Measurements from ENCODE around the gene ARL13A. TPM values are rescaled to one million over a fixed set of nuclear protein-coding genes. Genes with fewer than 3 reads are reported as not detected.

The ARL13A gene
- total RNA-seq, 2 donors from 2014 or later = not detected

DNA sequence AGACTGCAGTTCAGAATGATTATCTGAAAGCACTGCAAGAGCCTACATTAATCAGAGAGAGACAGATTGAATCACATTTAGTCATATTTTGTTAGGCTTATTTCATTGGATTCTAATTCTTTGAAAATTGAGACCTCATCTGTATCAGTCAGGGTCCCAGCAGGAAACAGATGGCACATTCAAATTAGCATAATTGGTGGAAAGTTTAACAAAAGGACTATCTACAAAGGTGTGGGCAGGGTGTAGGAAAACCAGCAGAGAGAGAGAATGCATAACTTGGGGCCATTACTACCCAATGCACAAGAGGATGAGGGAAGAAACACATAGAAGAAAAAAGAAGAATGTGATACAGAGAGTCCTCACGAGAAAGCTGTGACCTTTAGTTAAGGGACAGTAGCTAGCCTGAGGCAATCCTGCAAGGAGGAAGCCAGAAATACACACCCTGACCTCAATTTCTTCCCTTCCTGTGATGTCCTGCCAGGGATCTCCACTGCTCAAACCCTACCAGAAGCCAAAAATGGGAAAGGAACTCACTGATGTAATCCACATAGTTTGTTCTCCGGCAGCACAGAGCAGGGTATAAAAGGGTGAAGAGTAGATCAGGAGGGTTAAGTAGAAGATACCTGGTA lies 23.1 kb upstream of the ARL13A start:
- Histone ChIP-seq H3K9me3 (no peaks in the 10 kb centered on the region), H3K4me3 (no peak overlapping the region), H3K27ac (no peak overlapping the region), H3K27me3 (no peaks in the 10 kb centered on the region), H3K36me3 (replicated peaks in 1 of 2; ENCODE audit: insufficient read depth in 1 of 2, low read depth in 2 of 2) (no peaks in the 10 kb centered on the region), H3K4me1 (no peaks in the 10 kb centered on the region)
- no peak for DNase-seq
- TF ChIP-seq, protein P1, sequence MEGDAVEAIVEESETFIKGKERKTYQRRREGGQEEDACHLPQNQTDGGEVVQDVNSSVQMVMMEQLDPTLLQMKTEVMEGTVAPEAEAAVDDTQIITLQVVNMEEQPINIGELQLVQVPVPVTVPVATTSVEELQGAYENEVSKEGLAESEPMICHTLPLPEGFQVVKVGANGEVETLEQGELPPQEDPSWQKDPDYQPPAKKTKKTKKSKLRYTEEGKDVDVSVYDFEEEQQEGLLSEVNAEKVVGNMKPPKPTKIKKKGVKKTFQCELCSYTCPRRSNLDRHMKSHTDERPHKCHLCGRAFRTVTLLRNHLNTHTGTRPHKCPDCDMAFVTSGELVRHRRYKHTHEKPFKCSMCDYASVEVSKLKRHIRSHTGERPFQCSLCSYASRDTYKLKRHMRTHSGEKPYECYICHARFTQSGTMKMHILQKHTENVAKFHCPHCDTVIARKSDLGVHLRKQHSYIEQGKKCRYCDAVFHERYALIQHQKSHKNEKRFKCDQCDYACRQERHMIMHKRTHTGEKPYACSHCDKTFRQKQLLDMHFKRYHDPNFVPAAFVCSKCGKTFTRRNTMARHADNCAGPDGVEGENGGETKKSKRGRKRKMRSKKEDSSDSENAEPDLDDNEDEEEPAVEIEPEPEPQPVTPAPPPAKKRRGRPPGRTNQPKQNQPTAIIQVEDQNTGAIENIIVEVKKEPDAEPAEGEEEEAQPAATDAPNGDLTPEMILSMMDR (IDR thresholded peaks at IDR 0.05) = no peak
- no peak for TF ChIP-seq POLR2A (IDR thresholded peaks at IDR 0.05)
- ATAC-seq = no peak
- WGBS, 2 donors = 69 to 100% methylated on average over 1 to 2 of the region's 2 CpGs
- intact Hi-C loops (cut with DNase I) = no loop called here

GRCh38 chrX:100948557-100948956 lies 21.0 kb upstream of the ARL13A start:
- DNase-seq (no peak), ATAC-seq (no peak)
- Histone ChIP-seq H3K27ac (no peak overlapping the region), H3K36me3 (replicated peaks in 1 of 2; ENCODE audit: insufficient read depth in 1 of 2, low read depth in 2 of 2) (no peaks in the 10 kb centered on the region), H3K27me3 (no peaks in the 10 kb centered on the region), H3K9me3 (no peaks in the 10 kb centered on the region), H3K4me1 (no peaks in the 10 kb centered on the region), H3K4me3 (no peak overlapping the region)
- 100% methylated on average over 1 of the region's 1 CpG; no CpG with 5 or more reads in 1 of the 2 donors for WGBS, 2 donors
- TF ChIP-seq, protein P1 (IDR thresholded peaks at IDR 0.05) = no peak
- TF ChIP-seq POLR2A (IDR thresholded peaks at IDR 0.05) = no peak
- intact Hi-C loops (cut with DNase I) = no loop called here

- no peak for ATAC-seq
- DNase-seq = no peak
- WGBS, 2 donors = 49 to 67% methylated on average over 3 of the region's 3 CpGs
- Histone ChIP-seq H3K27me3 (no peaks in the 10 kb centered on the region), H3K4me3 (no peak overlapping the region), H3K9me3 (no peaks in the 10 kb centered on the region), H3K36me3 (replicated peaks in 1 of 2; ENCODE audit: insufficient read depth in 1 of 2, low read depth in 2 of 2) (no peaks in the 10 kb centered on the region), H3K27ac (no peak overlapping the region), H3K4me1 (no peaks in the 10 kb centered on the region)
- intact Hi-C loops (cut with DNase I) = no loop called here
- no peak for TF ChIP-seq POLR2A (IDR thresholded peaks at IDR 0.05)
- TF ChIP-seq, protein P1 (IDR thresholded peaks at IDR 0.05) = no peak
Observed at GRCh38 chrX:100962811-100963210, 6.7 kb upstream of the ARL13A start.

GRCh38 chrX:100964362-100964761 lies 5.1 kb upstream of the ARL13A start:
- Histone ChIP-seq H3K9me3 (no peaks in the 10 kb centered on the region), H3K4me1 (no peaks in the 10 kb centered on the region), H3K36me3 (replicated peaks in 1 of 2; ENCODE audit: insufficient read depth in 1 of 2, low read depth in 2 of 2) (no peaks in the 10 kb centered on the region), H3K27me3 (no peaks in the 10 kb centered on the region), H3K27ac (no peak overlapping the region), H3K4me3 (no peak overlapping the region)
- ATAC-seq (no peak), DNase-seq (no peak)
- TF ChIP-seq, protein P1 (IDR thresholded peaks at IDR 0.05) = no peak
- TF ChIP-seq POLR2A (IDR thresholded peaks at IDR 0.05) = no peak
- intact Hi-C loops (cut with DNase I) = no loop called here

DNA sequence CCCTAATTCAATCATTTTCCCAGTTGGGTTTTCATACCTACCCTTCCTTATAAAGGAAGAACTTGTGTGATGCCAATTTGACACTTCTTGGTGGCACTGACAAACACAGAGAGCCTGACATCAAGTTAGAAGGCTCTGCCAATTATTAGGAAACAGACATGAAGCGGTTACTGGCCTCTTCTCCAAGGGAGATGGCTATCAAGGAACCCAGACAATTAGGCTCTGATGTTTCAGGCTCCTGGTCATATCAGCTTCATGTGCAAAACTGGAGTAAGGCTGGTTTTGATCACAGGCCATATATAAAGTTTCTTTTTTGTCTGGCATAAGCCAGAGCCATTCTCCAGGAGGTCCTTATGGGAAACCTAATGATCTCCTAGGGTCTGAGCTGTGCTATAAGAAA lies 428 bp downstream of the ARL13A start:
- Histone ChIP-seq H3K27ac (no peak overlapping the region), H3K4me3 (no peak overlapping the region), H3K27me3 (no peaks in the 10 kb centered on the region), H3K9me3 (no peaks in the 10 kb centered on the region), H3K36me3 (replicated peaks in 1 of 2; ENCODE audit: insufficient read depth in 1 of 2, low read depth in 2 of 2) (no peaks in the 10 kb centered on the region), H3K4me1 (no peaks in the 10 kb centered on the region)
- no peak for DNase-seq
- TF ChIP-seq, protein P1 (IDR thresholded peaks at IDR 0.05) = no peak
- no peak for TF ChIP-seq POLR2A (IDR thresholded peaks at IDR 0.05)
- no peak for ATAC-seq
- intact Hi-C loops (cut with DNase I) = no loop called here
- WGBS, 2 donors = 80 to 100% methylated on average over 1 of the region's 1 CpG

Data from body of pancreas (tissue), 4 donors.